Ishikawa (cell line): ENCODE data around the gene PCSK2.

Experiments used
- CEBPB ChIP-seq: IDR thresholded peaks from 2 replicates; pipeline ENCODE4 v1.6.1; 2012
- CREB1 ChIP-seq: IDR thresholded peaks from 2 replicates; pipeline ENCODE4 v1.6.1; 2012; ENCODE audit warnings: low read depth
- EGR1 ChIP-seq: IDR thresholded peaks from 2 replicates; pipeline ENCODE4 v1.6.1; 2012
- EP300 ChIP-seq: IDR thresholded peaks from 2 replicates; pipeline ENCODE4 v1.6.1; 2012; ENCODE audit warnings: borderline replicate concordance
- FOXM1 ChIP-seq: IDR thresholded peaks from 2 replicates; pipeline ENCODE4 v1.6.1; 2012; ENCODE audit warnings: low read depth, borderline replicate concordance
- NFIC ChIP-seq: IDR thresholded peaks from 2 replicates; pipeline ENCODE4 v1.6.1; 2012
- RAD21 ChIP-seq: IDR thresholded peaks from 2 replicates; pipeline ENCODE4 v1.6.1; 2012; ENCODE audit warnings: low read depth
- TAF1 ChIP-seq: IDR thresholded peaks from 2 replicates; pipeline ENCODE4 v1.6.1; 2012; ENCODE audit warnings: low read depth, mild to moderate bottlenecking
- TCF12 ChIP-seq: IDR thresholded peaks from 2 replicates; pipeline ENCODE4 v1.6.1; 2012; ENCODE audit warnings: low read depth
- TEAD4 ChIP-seq: IDR thresholded peaks from 2 replicates; pipeline ENCODE4 v1.6.1; 2012
- YY1 ChIP-seq: IDR thresholded peaks from 2 replicates; pipeline ENCODE4 v1.6.1; 2012; ENCODE audit warnings: low read depth
- ZBTB7A ChIP-seq: IDR thresholded peaks from 2 replicates; pipeline ENCODE4 v1.6.1; 2012; ENCODE audit warnings: low read depth
- TF ChIP-seq, protein P1 (sequence below): IDR thresholded peaks from 2 replicates; pipeline ENCODE4 v1.6.1; 2012
- TF ChIP-seq, protein P2 (sequence below): IDR thresholded peaks from 2 replicates; pipeline ENCODE4 v1.6.1; 2012
- TF ChIP-seq, protein P3 (sequence below): IDR thresholded peaks from 2 replicates; pipeline ENCODE4 v1.6.1; 2012; ENCODE audit warnings: low read depth, mild to moderate bottlenecking

The PCSK2 gene

DNA sequence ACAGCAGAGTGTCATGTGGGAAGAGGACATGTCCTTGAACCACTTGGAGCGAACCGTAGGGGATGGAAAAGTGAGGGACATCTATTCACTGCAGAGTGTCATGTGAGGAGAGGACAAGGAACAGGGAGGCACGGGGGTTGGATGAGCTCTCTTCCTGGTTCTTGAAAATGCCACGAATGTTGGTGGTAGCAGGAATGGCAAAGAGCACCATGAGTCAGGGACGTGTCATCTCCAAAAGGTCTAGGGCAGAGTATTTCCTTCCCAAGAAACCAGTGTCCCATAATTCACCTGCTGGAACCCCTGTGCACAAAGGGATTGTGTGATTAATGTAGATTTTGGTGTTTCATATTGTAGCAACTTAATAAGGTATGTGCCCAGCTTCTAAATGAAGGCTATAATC lies 167.6 kb downstream of the PCSK2 start:
- TF ChIP-seq CEBPB, result no peak

DNA sequence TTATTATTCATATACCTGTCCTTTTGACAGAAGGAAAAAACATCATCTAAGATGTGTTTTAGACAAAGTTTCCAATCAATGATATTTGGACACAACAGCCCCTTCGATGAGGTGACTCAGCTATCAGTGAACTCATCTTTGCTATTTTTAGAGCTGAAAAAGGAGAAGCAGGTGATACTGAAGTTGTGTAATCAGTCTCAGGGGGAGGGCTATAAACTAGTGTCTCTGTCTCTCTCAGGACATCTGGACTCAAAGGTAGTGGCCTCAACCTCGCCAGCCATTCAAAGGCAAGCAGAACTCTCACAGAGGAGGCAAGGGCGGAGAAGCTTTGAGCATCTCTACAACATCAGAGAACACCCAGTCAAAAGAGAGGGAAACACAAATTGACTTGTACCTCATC lies 168.9 kb downstream of the PCSK2 start:
- TF ChIP-seq TAF1 (no peak), RAD21 (no peak), EGR1 (no peak)

DNA sequence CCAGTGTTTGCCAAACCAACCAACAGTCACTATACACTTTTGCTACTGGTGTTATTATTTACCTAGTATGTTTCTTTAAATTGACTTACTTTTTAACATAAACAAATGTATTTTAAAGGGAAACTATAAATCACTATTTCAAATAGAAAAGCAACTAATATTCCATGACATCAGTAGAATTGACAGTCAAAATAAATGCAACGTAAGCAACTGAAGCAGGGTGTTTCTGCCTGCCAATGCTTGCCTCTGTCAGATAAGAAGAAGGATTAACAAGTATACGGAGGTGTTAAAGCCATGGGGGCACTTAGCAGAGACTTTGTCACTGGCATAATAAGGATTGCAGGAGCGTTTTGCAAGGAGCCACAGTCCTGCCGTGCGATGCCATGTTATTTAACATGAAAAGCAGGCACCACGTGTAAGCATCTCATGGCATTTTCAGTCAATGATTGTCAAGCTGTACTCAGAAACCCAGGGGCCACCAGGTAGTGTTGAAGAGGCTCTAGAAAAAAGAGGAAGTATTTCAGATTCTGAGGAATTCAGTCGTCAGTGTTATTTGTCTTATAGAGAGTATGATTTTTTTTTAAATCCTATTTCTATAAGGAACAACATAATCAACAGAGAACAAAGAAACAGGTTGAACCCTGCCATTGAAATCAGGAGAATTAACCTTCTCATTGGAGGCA lies 172.6 kb downstream of the PCSK2 start:
- TF ChIP-seq YY1 (no peak), TCF12 (no peak), ZBTB7A (no peak), TEAD4 (no peak), TAF1 (no peak), FOXM1 (no peak), CREB1 (no peak)
- TF ChIP-seq, protein P1, sequence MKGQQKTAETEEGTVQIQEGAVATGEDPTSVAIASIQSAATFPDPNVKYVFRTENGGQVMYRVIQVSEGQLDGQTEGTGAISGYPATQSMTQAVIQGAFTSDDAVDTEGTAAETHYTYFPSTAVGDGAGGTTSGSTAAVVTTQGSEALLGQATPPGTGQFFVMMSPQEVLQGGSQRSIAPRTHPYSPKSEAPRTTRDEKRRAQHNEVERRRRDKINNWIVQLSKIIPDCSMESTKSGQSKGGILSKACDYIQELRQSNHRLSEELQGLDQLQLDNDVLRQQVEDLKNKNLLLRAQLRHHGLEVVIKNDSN, result no peak
- TF ChIP-seq, protein P2, sequence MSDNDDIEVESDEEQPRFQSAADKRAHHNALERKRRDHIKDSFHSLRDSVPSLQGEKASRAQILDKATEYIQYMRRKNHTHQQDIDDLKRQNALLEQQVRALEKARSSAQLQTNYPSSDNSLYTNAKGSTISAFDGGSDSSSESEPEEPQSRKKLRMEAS, result no peak

DNA sequence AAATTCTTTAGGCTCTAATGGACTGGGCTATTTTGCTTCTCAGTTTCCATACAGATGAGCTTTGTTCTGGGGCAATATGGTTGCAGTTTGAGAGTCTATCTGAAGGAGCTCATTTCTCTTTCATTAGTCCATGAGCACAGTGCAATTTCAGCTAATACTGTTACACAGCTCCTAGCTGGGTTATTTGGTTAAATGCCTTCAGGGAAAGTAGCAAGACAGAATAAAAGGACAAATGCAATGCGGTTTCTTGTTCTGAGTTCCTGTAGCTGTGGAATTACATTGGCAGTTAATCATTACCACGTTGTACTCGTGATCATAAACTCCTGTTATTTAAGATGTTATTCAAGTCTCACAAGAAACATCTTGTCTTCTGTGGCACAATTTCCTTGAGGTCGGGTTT lies 176.6 kb downstream of the PCSK2 start:
- TF ChIP-seq TCF12, result no peak
- no peak for TF ChIP-seq TAF1

DNA sequence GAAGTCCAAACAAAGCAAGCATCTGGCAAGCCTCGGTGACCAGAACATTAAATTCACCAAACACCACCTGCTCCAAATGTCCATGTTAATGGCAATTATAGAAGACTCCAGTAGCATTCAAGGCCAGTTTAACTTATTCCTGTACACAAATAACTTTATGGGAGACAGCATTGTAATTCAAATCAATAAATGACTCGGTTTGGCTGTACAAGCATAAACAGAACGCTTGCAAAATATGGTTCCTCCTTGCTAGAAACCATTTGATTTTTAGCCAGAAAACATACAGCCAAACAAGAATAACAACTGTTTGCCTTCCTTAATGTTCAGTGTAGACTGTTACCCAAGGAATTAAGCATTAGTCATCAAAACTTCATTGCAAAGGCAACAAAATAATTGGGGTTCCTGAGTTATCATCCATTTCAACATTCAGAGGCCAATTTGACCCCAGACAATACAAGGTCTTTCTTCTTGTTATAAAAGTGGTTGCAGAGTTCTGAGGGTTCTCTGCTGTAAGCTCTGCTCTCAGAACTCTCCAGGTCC lies 179.3 kb downstream of the PCSK2 start:
- TF ChIP-seq ZBTB7A, result no peak
- no peak for TF ChIP-seq EGR1
- TF ChIP-seq YY1, result no peak
- TF ChIP-seq RAD21, result no peak
- TF ChIP-seq TAF1, result no peak
- TF ChIP-seq, protein P2, result no peak
- TF ChIP-seq CEBPB, result no peak
- TF ChIP-seq, protein P3, sequence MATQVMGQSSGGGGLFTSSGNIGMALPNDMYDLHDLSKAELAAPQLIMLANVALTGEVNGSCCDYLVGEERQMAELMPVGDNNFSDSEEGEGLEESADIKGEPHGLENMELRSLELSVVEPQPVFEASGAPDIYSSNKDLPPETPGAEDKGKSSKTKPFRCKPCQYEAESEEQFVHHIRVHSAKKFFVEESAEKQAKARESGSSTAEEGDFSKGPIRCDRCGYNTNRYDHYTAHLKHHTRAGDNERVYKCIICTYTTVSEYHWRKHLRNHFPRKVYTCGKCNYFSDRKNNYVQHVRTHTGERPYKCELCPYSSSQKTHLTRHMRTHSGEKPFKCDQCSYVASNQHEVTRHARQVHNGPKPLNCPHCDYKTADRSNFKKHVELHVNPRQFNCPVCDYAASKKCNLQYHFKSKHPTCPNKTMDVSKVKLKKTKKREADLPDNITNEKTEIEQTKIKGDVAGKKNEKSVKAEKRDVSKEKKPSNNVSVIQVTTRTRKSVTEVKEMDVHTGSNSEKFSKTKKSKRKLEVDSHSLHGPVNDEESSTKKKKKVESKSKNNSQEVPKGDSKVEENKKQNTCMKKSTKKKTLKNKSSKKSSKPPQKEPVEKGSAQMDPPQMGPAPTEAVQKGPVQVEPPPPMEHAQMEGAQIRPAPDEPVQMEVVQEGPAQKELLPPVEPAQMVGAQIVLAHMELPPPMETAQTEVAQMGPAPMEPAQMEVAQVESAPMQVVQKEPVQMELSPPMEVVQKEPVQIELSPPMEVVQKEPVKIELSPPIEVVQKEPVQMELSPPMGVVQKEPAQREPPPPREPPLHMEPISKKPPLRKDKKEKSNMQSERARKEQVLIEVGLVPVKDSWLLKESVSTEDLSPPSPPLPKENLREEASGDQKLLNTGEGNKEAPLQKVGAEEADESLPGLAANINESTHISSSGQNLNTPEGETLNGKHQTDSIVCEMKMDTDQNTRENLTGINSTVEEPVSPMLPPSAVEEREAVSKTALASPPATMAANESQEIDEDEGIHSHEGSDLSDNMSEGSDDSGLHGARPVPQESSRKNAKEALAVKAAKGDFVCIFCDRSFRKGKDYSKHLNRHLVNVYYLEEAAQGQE, result no peak

DNA sequence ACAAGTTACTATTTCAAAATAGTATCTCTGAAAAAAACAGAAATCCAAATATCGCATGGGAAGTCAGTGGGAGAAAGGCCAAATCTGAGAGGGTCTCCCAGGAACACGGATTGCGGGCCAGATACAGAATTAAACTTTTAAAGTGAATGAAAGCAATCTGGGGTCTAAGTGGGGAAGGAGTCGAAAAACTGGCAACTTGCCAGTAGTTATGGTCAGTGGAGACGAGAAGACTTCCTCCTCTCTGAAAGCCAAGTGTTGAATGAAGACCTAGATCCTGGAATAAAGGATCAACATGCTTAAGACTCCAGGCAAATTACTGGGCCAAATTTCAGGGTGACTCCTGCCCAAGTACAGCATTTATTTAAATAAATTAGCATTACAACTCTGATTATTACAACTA lies 180.7 kb downstream of the PCSK2 start:
- TF ChIP-seq EP300 (no peak), EGR1 (no peak), ZBTB7A (no peak), YY1 (no peak), RAD21 (no peak), FOXM1 (no peak), CREB1 (no peak), TAF1 (no peak), TCF12 (no peak), NFIC (no peak), CEBPB (no peak), TEAD4 (no peak)
- TF ChIP-seq, protein P1, result no peak
- TF ChIP-seq, protein P2, result no peak
- TF ChIP-seq, protein P3, result no peak

DNA sequence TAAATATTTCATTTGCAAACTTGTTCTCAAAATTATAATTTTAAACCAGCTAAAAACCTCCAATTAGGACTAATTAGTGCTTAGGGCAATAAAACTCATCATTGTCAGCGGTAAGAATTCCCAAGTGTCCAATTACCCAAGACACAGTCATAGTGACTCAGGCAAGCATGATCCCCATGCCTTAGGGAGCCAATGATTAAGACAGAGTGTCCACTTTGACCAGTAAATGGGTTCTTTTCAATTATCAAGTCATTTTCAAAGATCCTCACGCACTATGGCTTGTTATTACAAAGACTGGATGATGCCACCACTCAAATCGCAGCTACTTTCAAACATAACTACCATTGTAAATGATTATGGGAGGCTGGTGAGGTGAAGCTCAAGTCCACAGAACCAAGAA lies 190.4 kb downstream of the PCSK2 start:
- no peak for TF ChIP-seq TEAD4
- no peak for TF ChIP-seq FOXM1
- no peak for TF ChIP-seq TAF1
- TF ChIP-seq NFIC, result no peak
- TF ChIP-seq ZBTB7A, result no peak
- TF ChIP-seq CEBPB, result no peak
- TF ChIP-seq, protein P3, result no peak
- TF ChIP-seq CREB1, result no peak
- no peak for TF ChIP-seq EGR1
- no peak for TF ChIP-seq EP300
- TF ChIP-seq RAD21, result no peak
- TF ChIP-seq, protein P2, result no peak
- TF ChIP-seq, protein P1, result no peak
- TF ChIP-seq TCF12, result no peak
- TF ChIP-seq YY1, result no peak
